Kidney glomerular epithelial cell (primary cell): ENCODE results near the gene PLSCR1.

Source experiments
- DNase-seq: peaks from one replicate; lab custom pipeline; 2025; lab: John Stamatoyannopoulos, UW

PLSCR1 gene, protein sequence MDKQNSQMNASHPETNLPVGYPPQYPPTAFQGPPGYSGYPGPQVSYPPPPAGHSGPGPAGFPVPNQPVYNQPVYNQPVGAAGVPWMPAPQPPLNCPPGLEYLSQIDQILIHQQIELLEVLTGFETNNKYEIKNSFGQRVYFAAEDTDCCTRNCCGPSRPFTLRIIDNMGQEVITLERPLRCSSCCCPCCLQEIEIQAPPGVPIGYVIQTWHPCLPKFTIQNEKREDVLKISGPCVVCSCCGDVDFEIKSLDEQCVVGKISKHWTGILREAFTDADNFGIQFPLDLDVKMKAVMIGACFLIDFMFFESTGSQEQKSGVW

DNA sequence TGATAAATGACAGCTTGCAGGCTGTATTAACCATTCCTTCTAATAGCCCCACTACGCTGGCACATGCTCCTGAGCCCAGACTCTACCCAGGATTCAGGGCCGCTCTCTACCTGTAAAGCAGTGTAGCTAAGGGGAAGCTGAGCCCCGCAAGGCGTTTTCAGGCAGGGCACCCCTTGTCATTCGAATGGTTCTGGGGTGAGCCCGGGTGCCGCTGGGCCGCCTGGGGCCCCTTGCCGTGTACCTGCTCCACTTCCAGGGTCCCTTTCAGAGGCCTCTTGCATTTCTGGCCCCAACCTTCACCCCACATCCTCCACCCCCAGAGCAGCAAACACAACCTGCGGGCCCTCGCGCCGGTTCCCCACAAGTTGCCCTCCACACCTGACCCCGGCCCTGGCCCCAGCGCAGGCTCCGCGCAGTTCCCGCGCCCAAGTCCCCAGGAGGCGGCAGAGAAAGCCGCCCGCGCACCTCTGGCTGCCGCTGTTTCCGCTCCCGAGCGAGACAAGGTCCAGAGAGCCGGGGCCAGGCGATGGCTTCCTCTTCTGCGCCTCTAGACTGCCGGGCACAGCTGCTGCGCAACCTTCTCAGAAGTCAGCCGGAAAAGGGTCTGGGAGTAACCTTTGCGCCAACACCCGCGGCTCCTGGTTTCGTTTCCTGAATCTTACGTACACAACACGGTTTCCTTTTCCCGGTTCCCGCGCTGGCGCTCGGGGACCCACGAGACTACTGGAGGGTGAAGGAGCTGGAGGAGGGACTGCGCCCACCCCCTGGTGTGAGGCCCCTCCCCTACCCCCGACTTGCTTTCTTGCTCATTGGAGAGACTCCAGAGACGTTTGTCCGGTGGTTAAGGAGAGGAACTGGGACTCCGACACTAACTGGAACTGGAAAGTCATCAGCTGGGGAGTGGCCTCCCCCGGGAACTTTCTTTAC, at the start of gene PLSCR1:
Gene PLSCR1 (minus strand): TSS at position 606 of the 927 bp plus-strand sequence. CDS start 8,055 bp downstream, outside the sequence.
- peak; percentile 85 for DNase-seq

DNA sequence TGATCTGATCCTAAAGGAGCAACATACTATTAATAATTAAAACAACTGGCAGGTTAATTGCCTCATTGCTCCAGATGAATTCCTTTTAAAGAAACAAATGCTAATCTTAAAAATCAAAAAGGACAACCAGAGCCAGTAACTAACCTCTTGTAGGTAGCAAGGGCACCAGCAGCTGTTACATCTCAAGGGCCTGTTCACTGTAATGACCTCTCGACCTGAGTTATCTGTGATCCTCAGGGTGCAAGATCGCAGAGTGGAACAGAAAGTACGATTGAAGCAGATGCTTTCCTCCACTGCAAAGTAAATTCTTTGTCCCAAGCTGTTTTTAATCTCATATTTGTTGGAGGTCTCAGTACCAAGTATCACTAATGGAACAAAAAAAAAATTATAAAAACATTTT, 49.4 kb upstream of the PLSCR1 start:
- no peak for DNase-seq

DNA sequence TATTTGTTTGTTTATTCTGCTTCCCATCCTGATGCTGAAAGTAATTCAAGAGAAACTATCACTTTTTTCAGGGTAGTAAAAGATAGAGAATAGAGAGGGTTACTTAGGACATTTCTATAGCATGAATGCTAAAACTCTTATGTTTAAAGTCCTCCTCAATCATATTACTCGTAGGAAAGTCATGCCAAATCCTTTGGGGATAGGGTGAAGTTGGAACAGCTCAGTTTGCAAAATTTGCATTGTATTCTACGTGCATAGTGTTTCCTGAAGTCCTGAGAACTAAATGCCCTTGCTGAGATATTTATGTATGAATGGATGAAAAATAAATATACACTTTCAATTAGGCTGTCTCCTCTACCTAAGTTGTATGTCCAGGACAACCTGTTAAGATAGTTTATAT, 46.1 kb upstream of the PLSCR1 start:
- DNase-seq = no peak

DNA sequence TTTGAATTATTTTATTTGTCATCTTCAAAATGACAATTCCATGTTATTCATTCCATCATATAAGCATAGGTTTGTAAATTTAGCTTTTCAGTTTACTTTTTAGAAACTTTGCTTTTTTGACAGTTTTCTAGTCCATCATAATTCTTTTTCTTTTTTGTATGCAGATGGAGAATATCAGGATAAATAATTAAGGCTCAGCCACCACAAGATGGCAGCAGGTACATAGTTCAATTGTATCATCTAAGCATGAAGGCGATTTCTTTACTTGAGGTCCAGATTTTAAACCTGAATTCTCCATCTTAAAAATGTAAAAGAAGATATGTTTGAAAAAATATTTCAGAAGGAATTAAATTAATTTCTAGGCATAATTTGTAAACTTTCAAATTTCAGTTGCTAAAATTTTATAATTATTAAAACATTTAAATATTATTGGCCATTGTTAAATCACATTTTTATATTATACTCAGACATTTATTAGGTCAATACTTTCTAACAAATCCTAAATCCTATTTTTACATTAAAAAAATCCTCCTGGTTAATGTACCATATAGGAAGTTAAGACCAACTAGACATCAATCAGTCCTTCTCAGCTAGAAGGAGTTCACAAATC, 45.6 kb upstream of the PLSCR1 start:
- peak; percentile 10 for DNase-seq

DNA sequence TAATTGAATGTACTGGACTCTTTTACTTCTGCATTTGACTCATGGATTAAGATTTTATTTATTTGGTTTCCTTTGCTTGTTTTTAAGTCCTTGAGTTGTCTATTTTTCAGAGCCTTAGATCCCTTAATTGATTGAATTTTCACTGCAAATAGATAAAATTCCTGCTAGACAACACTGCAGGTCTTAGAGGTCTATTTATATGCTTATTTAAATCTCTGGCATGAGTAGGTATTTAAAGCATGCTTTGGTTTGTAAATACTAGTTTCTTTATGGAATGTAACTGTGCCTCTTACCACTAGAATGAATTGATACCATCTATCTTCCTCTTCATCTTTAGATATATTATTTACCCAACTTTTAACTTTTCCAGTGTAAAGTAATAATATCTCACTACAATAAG, 40.7 kb upstream of the PLSCR1 start:
- DNase-seq = no peak

DNA sequence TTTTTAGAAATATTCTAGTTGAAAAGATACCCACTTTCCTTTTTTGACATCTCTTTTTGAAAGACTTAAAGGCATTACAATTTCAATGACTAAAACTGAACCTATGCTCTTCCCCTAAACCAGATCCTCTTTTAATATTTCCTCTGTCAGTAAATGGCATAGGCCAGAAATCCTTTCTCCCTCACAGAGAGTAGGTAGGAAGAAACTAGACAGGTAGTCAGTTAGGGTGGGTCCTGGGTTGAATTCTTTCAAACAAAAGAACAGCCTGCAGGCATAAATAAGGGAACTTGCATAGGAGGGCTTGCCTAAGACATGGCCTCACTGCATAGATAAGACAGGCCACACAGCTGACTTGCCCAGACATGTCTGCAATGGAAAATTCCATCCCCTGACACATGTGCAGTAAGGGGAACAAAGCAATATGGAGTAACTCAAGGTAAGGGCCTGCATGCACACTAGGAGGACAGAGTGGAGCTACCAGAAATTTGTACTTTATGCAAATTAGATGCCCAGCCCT, 37.6 kb upstream of the PLSCR1 start:
- no peak for DNase-seq

DNA sequence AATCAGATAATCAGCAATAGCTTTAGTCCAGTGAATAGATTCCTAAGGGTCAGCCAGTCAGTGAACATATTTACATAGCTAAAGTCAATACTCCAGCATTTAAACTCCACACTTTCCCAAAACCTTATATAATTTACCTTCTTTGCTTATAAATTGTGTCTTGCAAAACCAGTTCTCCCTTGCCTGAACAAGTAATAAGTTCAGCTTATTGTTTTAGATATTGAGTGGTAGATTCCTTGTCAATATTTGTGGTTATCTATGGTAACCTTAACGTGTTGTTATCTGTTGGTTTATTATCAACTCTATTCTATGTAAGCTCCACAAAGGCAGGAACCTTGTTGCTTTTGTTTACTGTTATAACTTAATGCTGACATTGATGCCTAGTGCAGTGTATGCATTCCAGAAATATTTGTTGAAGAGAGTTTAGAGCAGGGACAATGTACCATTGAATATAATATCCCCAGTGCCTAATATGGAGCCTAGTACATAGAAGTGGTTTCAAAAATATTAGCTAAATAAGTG, 36.7 kb upstream of the PLSCR1 start:
- DNase-seq = no peak

DNA sequence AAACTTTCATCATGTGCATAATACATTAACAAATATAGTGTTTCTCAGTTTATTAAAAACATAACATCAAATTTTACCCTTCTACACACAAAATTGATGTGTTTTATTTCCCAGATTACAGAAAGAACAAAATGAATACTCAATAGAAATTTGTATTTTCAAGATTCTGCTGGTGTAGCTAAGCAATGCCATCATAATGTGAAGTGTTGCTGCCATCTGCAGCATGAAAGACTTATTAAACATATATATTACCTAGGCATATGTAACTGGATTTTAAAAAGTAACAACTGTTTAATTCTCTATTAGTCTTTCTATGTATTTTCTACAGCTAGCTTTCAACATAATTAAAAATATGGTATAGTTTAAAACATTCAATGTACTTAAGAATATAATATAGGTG, 33.3 kb upstream of the PLSCR1 start:
- DNase-seq = peak; percentile 17

DNA sequence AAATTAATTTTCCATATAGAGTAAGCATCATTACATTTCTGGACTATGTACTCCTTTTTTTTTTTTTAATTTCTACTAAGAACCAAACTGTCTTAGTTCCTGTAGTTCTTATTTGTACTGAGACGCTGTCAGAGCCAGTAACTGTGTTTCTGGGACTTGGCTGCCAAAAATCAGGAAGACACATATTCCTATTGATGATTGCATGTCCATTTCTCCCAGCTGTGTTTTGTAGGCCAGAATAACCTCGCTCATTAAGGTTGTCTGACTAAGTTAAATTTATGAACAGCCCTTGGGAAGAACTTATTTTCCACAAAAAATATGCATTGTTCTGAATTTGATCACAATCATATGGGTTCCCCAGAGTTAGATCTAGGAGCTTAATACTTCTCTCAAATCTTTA, 31.2 kb upstream of the PLSCR1 start:
- DNase-seq = no peak

DNA sequence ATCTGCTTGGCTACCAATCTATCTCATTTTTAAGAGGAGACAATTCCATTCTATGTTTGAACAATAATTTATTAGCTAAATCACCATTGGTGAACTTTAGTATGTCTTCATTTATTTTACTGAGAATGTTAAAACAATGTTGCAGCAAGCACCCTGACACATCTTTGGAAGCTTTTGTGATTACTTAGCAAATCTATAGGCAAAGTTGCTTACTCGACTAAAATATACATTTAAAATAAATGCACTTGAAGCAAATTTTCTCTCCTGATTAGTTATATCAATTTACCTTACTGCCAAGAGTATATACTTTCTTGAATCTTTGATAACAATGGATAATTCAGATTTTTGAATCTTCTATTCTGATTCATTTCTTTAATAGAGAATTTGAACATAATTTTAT, 29.8 kb upstream of the PLSCR1 start:
- no peak for DNase-seq

DNA sequence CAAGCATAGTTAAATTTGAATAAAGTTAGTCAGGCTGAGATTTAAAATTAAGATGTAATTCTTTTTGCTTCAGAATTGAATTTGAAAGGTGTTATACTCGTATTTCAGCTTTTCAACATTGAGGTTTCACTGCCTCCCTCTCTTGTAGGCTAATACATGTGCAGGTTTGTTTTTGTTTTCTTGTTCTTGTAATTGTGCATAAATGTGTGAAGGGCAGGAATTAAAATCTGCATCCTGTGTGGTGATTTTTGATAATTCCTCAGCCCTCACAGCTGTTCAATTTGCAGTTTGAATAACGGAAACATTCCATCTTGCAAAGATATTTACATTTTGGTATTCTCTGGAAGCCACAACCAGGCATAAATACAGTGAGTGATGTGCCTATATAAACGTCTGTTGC, 24.9 kb upstream of the PLSCR1 start:
- DNase-seq = no peak

DNA sequence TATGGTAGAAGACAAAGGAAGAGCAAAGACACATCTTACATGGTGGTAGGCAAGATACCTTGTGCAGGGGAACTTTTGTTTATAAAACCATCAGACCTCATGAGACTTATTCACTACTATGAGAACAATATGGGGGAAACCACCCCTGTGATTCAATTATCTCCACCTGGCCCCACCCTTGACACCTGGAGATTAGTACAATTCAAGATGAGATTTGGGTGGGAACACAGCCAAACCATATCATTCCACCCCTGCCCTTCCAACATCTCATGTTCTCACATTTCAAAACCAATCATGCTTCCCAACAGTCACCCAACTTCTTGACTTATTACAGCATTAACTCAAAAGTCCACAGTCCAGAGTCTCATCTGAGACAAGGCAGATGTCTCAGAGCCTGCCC, 21.7 kb upstream of the PLSCR1 start:
- no peak for DNase-seq

DNA sequence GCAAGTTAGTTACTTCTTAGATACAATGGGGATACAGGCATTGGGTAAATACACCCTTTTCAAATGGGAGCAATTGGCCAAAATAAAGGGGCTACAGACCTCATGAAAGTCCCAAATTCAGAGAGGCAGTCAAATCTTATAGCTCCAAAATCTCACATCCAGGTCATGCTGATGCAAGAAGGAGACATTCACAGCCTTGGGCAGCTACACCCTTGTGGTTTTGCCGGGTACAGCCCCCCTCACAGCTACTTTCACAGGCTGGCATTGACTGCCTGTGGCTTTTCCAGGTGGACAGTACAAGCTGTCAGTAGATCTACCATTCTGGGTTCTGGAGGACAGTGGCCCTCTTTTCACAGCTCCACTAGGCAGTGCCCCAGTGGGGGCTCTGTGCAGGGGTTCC, 17.5 kb upstream of the PLSCR1 start:
- no peak for DNase-seq

DNA sequence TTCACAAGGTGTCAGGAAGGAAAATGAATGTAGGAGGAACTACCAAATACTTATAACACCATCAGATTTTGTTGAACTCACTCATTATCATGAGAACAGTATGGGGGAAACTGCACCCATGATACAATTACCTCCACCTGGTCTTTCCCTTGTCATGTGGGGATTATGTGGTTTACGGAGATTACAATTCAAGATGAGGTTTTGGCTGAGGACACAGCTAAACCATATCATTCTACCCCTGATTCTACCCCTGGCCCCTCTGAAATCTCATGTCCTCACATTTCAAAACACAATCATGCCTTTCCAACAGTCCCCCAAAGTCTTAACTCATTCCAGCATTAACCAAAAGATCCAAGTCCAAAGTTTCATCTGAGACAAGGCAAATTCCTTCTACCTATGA, 17.1 kb upstream of the PLSCR1 start:
- DNase-seq = no peak

DNA sequence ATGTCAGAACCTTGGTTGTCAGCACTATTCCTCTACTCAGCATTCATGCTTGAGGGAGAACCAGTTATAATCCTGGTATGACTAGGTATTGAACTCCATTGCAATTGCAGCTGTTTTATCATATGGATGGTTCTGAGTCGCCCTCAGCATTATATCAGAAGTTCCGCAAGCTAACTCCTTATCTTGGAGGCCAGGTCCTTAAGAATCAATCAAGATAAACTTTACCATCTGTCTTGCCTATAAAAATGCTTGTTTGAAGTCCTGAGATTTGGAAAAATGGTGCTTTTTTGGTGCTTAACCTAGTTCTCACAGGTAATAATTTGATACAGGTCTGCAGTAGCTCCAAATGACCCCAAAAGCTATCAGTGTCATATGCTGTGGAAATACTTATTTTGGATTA, 16.3 kb upstream of the PLSCR1 start:
- DNase-seq = no peak

DNA sequence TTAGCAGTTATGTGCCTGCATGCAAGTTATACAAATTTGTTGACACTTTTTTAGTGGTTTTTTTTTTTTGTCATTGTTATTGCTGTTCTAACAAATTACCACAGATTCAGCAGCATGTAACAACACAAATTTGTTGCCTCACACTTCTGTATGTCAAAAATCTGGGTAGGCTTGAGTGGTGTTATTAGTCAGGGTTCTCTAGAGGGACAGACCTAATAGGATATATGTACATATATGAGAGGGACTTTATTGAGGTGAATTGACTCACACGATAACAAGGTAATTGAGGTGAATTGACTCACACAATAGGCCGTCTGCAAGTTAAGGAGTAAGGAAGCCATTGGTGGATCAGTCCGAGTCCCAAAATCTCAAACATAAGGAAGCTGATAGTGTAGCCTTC, 15.0 kb upstream of the PLSCR1 start:
- no peak for DNase-seq

DNA sequence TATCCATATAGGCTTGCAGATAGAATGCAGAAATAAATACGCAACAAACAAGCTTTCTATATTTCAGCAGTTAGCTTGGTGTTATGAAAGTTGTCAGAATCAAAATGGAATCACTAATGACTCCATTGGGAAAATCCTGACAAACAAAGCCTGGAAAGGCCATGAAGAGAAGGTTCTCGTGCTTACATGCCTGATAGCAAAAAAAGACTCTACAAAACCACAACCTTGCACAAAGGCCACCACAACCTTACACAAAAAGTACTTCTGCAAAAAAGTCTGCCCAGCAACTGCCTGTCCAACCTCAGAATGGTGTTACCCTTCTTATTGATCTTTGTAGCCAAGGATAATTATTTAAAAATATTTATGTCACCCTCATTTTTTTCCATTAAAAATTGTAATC, 14.4 kb upstream of the PLSCR1 start:
- no peak for DNase-seq

DNA sequence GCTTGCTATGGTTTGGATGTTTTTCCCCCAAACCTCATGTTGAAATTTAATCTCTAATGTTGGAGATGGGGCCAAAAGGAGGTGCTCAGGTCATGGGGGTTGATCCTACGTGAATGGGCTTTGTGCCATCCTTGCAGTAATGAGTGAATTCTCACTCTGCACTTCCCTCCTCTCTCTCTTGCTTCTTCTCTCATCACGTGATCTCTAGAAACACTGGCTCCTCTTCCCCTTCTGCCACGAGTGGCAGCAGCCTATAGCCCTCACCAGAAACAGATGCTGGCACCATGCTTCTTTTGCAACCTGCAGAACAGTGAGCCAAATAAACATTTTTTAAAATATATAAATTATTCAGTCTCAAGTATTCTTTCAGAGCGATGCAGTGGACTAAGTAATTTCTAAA, 13.3 kb upstream of the PLSCR1 start:
- no peak for DNase-seq

DNA sequence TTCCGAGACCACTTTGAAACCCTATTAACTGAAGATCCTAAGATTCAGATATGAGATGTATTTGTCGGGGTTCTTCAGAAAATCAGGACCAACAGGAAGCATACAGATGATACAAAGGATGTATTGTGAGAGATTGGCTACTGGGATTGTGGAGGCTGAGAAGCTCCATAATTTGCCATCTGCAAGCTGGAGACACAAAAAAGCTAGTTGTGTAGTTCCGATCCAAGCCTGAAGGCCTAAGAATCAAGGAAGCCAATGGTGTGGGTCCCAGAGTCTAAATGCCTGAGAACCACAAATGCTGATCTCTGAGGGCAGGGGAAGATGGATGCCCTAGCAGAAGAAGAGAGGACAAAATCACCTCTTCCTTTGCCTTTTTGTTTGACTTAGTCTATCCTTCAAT, 10.9 kb upstream of the PLSCR1 start:
- DNase-seq = no peak

DNA sequence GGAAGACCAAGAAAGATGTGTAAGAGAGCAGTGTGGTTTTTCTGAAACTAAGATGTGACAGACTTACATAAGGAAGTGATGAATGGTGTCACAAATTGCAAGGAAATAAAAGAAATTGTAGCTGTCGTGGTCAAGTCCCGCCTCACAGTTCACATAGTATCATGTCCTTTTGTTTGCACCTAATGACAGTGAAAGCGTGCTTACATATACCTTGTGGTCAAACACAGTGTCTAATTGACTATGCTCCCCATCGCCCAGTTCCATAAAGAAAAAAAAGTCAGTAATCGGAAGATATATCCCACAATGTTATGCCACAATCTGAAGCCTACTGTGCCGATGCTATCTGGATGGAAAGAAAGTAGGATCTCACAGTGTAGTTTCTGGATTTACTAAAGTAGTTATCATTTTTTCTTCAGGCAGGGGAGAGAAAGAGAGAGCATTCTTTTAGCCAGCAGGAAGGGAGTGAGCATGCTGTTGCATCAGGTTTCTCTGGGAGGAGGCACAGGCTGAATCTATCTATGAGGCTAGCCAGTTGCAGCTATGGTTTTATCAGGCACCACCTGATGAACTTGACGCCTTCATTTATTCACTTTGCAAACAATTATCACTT, 9.8 kb upstream of the PLSCR1 start:
- DNase-seq = no peak

DNA sequence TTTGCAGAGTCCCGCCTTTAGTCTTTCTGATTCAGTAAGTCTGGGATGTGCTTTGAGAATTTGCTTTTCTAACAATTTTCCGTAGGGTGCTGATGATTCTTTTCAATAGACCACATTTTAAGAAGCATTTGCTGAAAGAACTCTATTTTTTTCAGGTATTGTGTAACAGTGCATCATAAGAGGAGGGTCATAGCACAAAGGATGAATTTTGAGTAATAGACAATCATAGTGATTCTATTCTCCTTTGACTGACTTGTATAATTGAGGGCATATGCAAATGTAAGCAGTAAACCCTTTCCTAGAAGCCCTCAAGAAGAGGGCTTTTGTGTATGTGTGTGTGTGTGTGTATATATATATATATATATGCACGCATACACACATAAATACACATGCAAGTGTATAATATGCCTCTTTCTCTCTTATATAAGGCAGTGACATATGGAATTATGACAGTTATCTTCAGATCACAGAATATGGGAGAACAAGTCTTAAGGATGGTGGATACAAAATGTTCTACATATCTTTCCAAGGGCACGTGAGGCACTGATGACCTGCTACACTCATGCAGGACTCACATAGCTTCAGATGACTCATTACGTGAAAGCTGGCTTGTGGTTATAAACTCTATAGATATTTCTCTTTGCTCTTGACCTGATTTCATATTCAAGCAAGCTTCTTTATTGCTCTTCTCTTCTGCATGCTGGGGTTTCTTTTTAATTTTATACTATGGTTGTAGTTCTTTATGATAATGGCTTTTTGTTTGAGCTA, 6.5 kb upstream of the PLSCR1 start:
- peak; percentile 19 for DNase-seq
